Peyer's patch (tissue), 4 donors: ENCODE measurements around the gene EPHB1. TPM values are rescaled to one million over a fixed set of nuclear protein-coding genes. Genes with fewer than 3 reads are reported as not detected.

Experiments
- DNase-seq, 3 donors: peaks; one replicate each; pipeline ENCODE4 v3.0.0-alpha.2; 2017 to 2019
- H3K27ac ChIP-seq, 4 donors: fragments of 200-600 bp; sonication (generic); one replicate each; pipeline ENCODE4 v1.5.1; 2016 to 2019
- H3K27me3 ChIP-seq, 2 donors: fragments of 200-600 bp; sonication (generic); one replicate each; pipeline ENCODE4 v1.5.1; 2019
- H3K36me3 ChIP-seq, 3 donors: fragments of 200-600 bp; sonication (generic); one replicate each; pipeline ENCODE4 v1.5.1; 2016 to 2019
- H3K4me1 ChIP-seq, 4 donors: fragments of 200-600 bp; sonication (generic); one replicate each; pipeline ENCODE4 v1.5.1; 2016 to 2019
- H3K4me3 ChIP-seq, 4 donors: fragments of 200-600 bp; sonication (generic); 1 replicate in 3 of 4; 2 replicates in 1 of 4; pipeline ENCODE4 v1.5.1; 2016 to 2019; ENCODE audit warnings: mild to moderate bottlenecking in 1 of 4
- H3K9me3 ChIP-seq, 4 donors: fragments of 200-600 bp; sonication (generic); one replicate each; pipeline ENCODE4 v1.5.1; 2016 to 2019; ENCODE audit warnings: mild to moderate bottlenecking in 1 of 4
- POLR2A ChIP-seq, 2 donors: fragments of 450-650 bp; IDR thresholded peaks; one replicate each; pipeline ENCODE4 v1.5.1; 2017; ENCODE audit warnings: antibody characterized with exemption in 2 of 2, mild to moderate bottlenecking in 2 of 2, moderate library complexity in 2 of 2
- total RNA-seq, 4 donors: library from RNA; depleted of rRNA; stranded (reverse); fragments of >200 nt; gene quantifications; one replicate each; pipeline ENCODE4 v1.1.0, GENCODE V29; 2016
- TF ChIP-seq, protein P1 (sequence below), 6 experiments: fragments of 450-650 bp in 4 of 6; fragments of 200-600 bp in 2 of 6; sonication (generic) in 1 of 6; IDR thresholded peaks; one replicate each; pipeline ENCODE4 v1.5.1; 2017 to 2019; ENCODE audit warnings: antibody characterized with exemption in 6 of 6, mild to moderate bottlenecking in 3 of 6, moderate library complexity in 1 of 6

Gene EPHB1
- total RNA-seq, 4 donors from 2014 or later, result 0.18 to 3.2 (median 0.68) TPM

DNA sequence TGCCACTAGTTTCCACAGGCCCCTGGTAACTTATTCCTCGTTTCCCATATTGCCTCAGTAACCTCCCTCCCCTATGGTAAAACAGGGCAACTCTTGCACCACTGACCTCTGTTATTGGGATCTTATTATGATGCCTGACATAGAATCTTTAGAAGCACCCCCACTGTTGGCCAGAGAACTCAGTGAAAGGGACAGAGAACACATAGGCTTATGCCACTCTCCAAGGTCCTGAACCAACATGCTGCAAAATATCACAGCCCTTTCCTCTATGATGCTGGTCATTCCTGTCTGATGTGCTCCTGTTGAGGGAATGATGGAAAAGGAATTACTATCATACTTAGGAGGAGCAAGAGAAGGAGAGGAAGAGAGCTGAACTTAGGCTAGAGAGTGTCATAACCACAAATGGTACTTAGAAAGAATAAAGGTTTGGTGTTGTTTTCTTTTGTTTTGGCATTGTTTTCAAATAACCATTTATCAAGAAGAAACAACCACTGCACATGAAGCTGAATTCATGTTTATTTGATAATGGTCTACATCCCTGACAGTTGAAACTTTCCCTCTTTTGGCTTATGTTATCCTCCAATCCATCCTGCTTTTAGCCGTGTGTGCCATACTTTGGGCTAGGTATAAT lies 330.2 kb downstream of the EPHB1 start:
- H3K9me3 ChIP-seq, result no peaks in the 10 kb centered on the region
- no peaks in the 10 kb centered on the region for H3K4me1 ChIP-seq
- no peak for DNase-seq
- H3K36me3 ChIP-seq, result no peaks in the 10 kb centered on the region
- TF ChIP-seq, protein P1, sequence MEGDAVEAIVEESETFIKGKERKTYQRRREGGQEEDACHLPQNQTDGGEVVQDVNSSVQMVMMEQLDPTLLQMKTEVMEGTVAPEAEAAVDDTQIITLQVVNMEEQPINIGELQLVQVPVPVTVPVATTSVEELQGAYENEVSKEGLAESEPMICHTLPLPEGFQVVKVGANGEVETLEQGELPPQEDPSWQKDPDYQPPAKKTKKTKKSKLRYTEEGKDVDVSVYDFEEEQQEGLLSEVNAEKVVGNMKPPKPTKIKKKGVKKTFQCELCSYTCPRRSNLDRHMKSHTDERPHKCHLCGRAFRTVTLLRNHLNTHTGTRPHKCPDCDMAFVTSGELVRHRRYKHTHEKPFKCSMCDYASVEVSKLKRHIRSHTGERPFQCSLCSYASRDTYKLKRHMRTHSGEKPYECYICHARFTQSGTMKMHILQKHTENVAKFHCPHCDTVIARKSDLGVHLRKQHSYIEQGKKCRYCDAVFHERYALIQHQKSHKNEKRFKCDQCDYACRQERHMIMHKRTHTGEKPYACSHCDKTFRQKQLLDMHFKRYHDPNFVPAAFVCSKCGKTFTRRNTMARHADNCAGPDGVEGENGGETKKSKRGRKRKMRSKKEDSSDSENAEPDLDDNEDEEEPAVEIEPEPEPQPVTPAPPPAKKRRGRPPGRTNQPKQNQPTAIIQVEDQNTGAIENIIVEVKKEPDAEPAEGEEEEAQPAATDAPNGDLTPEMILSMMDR (IDR thresholded peaks at IDR 0.05), result no peak
- TF ChIP-seq POLR2A (IDR thresholded peaks at IDR 0.05), result no peak
- H3K27me3 ChIP-seq, result no peaks in the 10 kb centered on the region
- no peak overlapping the region for H3K4me3 ChIP-seq
- no peak overlapping the region for H3K27ac ChIP-seq

DNA sequence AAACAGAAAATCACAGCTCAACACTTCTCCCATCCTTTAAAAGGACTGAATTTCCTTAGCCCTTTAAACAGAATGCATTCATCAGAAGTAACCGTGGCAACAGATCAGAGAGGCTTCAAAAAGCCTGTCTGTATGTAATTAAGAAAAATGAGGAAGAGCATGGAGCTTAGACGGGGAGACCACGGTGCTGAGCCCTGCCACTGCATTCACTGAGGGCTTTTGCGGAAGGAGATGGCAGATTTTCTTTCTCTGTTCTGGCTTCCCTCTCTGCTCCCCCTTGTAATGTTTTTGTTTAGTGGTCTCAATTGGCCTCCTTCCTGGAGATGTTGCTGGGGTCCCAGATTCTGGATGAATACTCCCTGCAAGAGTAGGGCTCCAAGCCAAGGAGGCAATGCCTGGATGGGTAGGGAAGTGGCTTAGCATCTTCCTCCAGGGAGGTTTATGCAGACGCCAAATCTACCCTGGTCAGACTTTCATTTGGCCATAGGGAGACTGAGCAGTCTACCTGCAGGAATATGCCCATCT lies 332.9 kb downstream of the EPHB1 start:
- Histone ChIP-seq H3K27me3 (no peaks in the 10 kb centered on the region), H3K36me3 (no peaks in the 10 kb centered on the region), H3K27ac (no peak overlapping the region), H3K9me3 (no peaks in the 10 kb centered on the region), H3K4me3 (no peak overlapping the region), H3K4me1 (no peaks in the 10 kb centered on the region)
- TF ChIP-seq, protein P1 (IDR thresholded peaks at IDR 0.05), result no peak
- no peak for TF ChIP-seq POLR2A (IDR thresholded peaks at IDR 0.05)
- DNase-seq, result no peak

DNA sequence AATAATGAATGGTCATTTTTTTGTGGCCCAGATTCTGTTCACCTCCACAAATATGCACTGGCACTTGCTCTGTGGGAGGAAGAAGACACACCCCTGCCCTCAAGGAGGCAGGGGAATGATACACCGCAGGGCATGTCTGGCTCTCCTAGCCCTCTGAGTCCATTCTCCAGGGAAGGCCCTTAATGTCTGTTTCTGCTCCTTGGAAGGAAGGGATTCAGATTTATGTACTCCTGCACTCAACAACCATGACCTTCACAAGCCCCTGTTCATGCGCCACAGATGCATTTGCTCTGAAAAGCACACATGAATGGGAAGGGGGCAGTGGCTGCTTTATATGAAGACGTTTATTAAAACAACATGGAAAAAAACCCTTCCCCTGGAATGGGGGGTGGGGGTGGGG lies 333.8 kb downstream of the EPHB1 start:
- Histone ChIP-seq H3K4me1 (no peaks in the 10 kb centered on the region), H3K27ac (no peak overlapping the region), H3K27me3 (no peaks in the 10 kb centered on the region), H3K9me3 (no peaks in the 10 kb centered on the region), H3K4me3 (no peak overlapping the region), H3K36me3 (no peaks in the 10 kb centered on the region)
- TF ChIP-seq POLR2A (IDR thresholded peaks at IDR 0.05), result no peak
- TF ChIP-seq, protein P1 (IDR thresholded peaks at IDR 0.05), result no peak
- no peak for DNase-seq

DNA sequence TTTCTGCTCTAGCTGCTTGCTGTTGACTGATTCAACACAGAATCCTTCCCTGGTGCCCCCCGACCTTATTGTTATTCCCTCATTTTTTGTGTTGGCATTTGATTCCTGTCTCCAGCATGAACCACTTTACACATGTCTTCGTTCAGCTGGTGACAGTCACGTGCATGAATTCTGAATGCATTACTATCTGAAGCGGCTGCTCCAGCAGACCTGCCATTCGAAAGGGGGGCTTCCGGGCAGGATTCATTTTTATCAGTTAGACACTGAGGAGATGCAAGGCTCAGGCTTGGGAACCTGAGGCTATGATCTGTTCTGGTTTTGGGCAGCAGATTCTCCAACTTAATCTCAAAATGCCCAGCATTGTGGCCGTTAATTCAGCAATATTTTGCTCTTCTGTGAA lies 336.2 kb downstream of the EPHB1 start:
- DNase-seq, result no peak
- H3K27ac ChIP-seq, result no peak overlapping the region
- no peaks in the 10 kb centered on the region for H3K4me1 ChIP-seq
- TF ChIP-seq, protein P1 (IDR thresholded peaks at IDR 0.05), result no peak
- TF ChIP-seq POLR2A (IDR thresholded peaks at IDR 0.05), result no peak
- no peaks in the 10 kb centered on the region for H3K9me3 ChIP-seq
- H3K36me3 ChIP-seq, result no peaks in the 10 kb centered on the region
- no peak overlapping the region for H3K4me3 ChIP-seq
- H3K27me3 ChIP-seq, result no peaks in the 10 kb centered on the region

DNA sequence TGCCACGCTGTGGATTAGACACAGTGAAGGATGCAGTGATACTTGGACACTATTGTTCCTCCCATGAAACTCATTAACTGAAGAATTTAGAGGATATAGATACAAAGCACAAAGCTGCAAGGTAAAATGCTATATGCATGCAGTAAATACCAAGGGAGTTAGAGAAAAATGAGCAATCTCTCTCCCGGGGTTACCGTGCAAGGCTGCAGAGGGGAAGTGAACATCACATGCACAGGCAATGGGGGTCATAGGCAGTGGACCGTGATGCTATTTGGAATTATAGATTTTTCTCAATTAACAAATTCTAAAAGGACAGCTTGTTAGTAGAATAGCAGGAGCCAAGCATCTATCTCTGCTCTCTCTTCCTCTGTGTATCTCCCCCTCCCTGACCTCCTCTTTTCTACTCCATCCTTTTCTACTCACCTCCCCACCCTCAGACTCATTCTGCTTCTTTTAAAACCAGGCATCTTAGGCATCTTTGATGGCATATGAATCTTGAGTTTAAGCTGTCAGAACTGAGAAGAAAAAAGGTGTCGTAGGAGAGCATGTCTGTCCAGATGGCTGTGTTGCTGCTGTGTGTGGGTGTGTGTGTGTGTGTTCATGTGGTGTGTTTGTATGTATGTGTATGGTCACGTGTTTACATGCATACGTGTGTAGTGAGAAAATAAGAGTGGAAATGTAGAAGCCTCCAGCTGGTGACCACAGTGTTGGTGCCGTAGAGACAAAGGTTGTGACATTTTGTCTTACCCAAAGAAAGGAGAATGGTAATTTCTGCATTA lies 339.0 kb downstream of the EPHB1 start:
- Histone ChIP-seq H3K27me3 (no peaks in the 10 kb centered on the region), H3K4me3 (no peak overlapping the region), H3K9me3 (no peaks in the 10 kb centered on the region), H3K4me1 (no peaks in the 10 kb centered on the region), H3K36me3 (no peaks in the 10 kb centered on the region), H3K27ac (no peak overlapping the region)
- DNase-seq, result no peak
- no peak for TF ChIP-seq POLR2A (IDR thresholded peaks at IDR 0.05)
- TF ChIP-seq, protein P1 (IDR thresholded peaks at IDR 0.05), result no peak
